IMR-90 (cell line): ENCODE measurements around the gene GABRB1. TPM values are rescaled to one million over a fixed set of nuclear protein-coding genes. Genes with fewer than 3 reads are reported as not detected.

Experiments used
- ATAC-seq: fragments of 200-7000 bp; cut with Tn5 transposase; 2 replicates; pipeline ENCODE4 v1.9.1; 2020; ENCODE audit warnings: low read depth, mild to moderate bottlenecking, moderate library complexity
- BruUV-seq: library from RNA; stranded (reverse); fragments of 400-500 nt; replicated peaks from 2 replicates; lab custom pipeline; 2021; lab: Mats Ljungman, UMichigan
- CTCF ChIA-PET: fragments of 300-600 bp; formaldehyde crosslinking; extraction: SDS; loops from one replicate; lab custom pipeline; 2021; ENCODE audit warnings: antibody characterized with exemption; lab: Yijun Ruan, JAX
- POLR2A ChIA-PET: fragments of 300-600 bp; sonication (Branson Sonifier 250); formaldehyde crosslinking; loops from one replicate; lab custom pipeline; 2022; ENCODE audit warnings: antibody characterized with exemption; ENCODE audit not compliant: unreplicated experiment; lab: Charles Lee
- DNase-seq: peaks from one replicate; pipeline ENCODE4 v3.0.0; 2013
- H2AFZ ChIP-seq: replicated peaks from 2 replicates; pipeline ENCODE3; 2013; ENCODE audit warnings: low read length, mild to moderate bottlenecking; ENCODE audit not compliant: poor library complexity
- H2AK5ac ChIP-seq: 2 replicates; pipeline ENCODE4 v1.6.1; 2013; ENCODE audit warnings: low read depth, low read length, inconsistent platforms
- H2AK9ac ChIP-seq: replicated peaks from 2 replicates; pipeline ENCODE3; 2013; ENCODE audit warnings: mild to moderate bottlenecking, low read depth, low read length, moderate library complexity; ENCODE audit not compliant: poor library complexity
- H2BK120ac ChIP-seq: 2 replicates; pipeline ENCODE4 v1.6.1; 2013; ENCODE audit warnings: low read depth, low read length, inconsistent platforms
- H2BK15ac ChIP-seq: 3 replicates; pipeline ENCODE4 v1.6.1; 2013; ENCODE audit warnings: low read depth, low read length, inconsistent platforms
- H2BK20ac ChIP-seq: 2 replicates; pipeline ENCODE4 v1.6.1; 2013; ENCODE audit warnings: low read depth, mild to moderate bottlenecking, inconsistent platforms, low read length, moderate library complexity
- H2BK5ac ChIP-seq: 2 replicates; pipeline ENCODE4 v1.6.1; 2013; ENCODE audit warnings: mild to moderate bottlenecking, low read depth, low read length, inconsistent platforms; ENCODE audit not compliant: poor library complexity, severe bottlenecking
- H3K14ac ChIP-seq: replicated peaks from 2 replicates; pipeline ENCODE4 v1.6.1; 2013; ENCODE audit warnings: low read depth, low read length, inconsistent platforms
- H3K18ac ChIP-seq: 2 replicates; pipeline ENCODE4 v1.6.1; 2013; ENCODE audit warnings: low read depth, low read length, control low read depth
- H3K23ac ChIP-seq: 2 replicates; pipeline ENCODE4 v1.6.1; 2013; ENCODE audit warnings: low read depth, low read length, inconsistent platforms
- H3K27ac ChIP-seq: 2 replicates; pipeline ENCODE4 v1.5.1; 2013; ENCODE audit warnings: mild to moderate bottlenecking, control low read depth, low read length; ENCODE audit not compliant: insufficient read depth
- H3K27me3 ChIP-seq: 2 replicates; pipeline ENCODE4 v1.6.1; 2013; ENCODE audit warnings: low read length; ENCODE audit not compliant: control insufficient read depth, insufficient read depth
- H3K36me3 ChIP-seq: 2 replicates; pipeline ENCODE4 v1.6.1; 2013; ENCODE audit warnings: low read length, mixed read lengths; ENCODE audit not compliant: control insufficient read depth, insufficient read depth
- H3K4ac ChIP-seq: 2 replicates; pipeline ENCODE4 v1.6.1; 2013; ENCODE audit warnings: low read depth, low read length, inconsistent platforms
- H3K4me1 ChIP-seq: 2 replicates; pipeline ENCODE4 v1.6.1; 2013; ENCODE audit warnings: low read length, mixed read lengths; ENCODE audit not compliant: control insufficient read depth, insufficient read depth
- H3K4me2 ChIP-seq: 2 replicates; pipeline ENCODE4 v1.6.1; 2013; ENCODE audit warnings: low read depth, mild to moderate bottlenecking, control low read depth, low read length, moderate library complexity
- H3K4me3 ChIP-seq: 2 replicates; pipeline ENCODE4 v1.5.1; 2013; ENCODE audit warnings: low read depth, mild to moderate bottlenecking, control low read depth, low read length, moderate library complexity; ENCODE audit not compliant: insufficient read depth
- H3K56ac ChIP-seq: 2 replicates; pipeline ENCODE4 v1.6.1; 2013; ENCODE audit warnings: low read length, inconsistent platforms; ENCODE audit not compliant: insufficient read depth; ENCODE audit errors: extremely low read depth
- H3K79me1 ChIP-seq, 2 experiments: 2 replicates each; pipeline ENCODE4 v1.6.1; 2013; ENCODE audit warnings: low read length in 2 of 2, inconsistent platforms in 1 of 2, low read depth in 1 of 2
- H3K9ac ChIP-seq: 2 replicates; pipeline ENCODE4 v1.6.1; 2013; ENCODE audit warnings: low read depth, low read length, control low read depth
- H3K9me1 ChIP-seq: 2 replicates; pipeline ENCODE4 v1.6.1; 2013; ENCODE audit warnings: low read length, inconsistent platforms; ENCODE audit not compliant: insufficient read depth
- H3K9me3 ChIP-seq: 2 replicates; pipeline ENCODE4 v1.6.1; 2013; ENCODE audit warnings: low read length; ENCODE audit not compliant: control insufficient read depth, insufficient read depth
- H4K20me1 ChIP-seq: 2 replicates; pipeline ENCODE4 v1.6.1; 2013; ENCODE audit warnings: low read length, inconsistent platforms; ENCODE audit not compliant: insufficient read depth
- H4K5ac ChIP-seq: 2 replicates; pipeline ENCODE4 v1.6.1; 2013; ENCODE audit warnings: mild to moderate bottlenecking, low read depth, low read length, control low read depth
- H4K8ac ChIP-seq, 2 experiments: 2 replicates each; pipeline ENCODE4 v1.6.1; 2013; ENCODE audit warnings: low read depth in 2 of 2, low read length in 2 of 2, control low read depth in 1 of 2, inconsistent platforms in 1 of 2
- H4K91ac ChIP-seq: 2 replicates; pipeline ENCODE4 v1.6.1; 2013; ENCODE audit warnings: low read depth, low read length, inconsistent platforms; ENCODE audit not compliant: insufficient read depth
- BHLHE40 ChIP-seq: fragments of 150-350 bp; IDR thresholded peaks from 2 replicates; pipeline ENCODE4 v1.6.1; 2016; ENCODE audit warnings: mild to moderate bottlenecking, low read depth, low read length
- RCOR1 ChIP-seq: IDR thresholded peaks from 2 replicates; pipeline ENCODE4 v1.6.1; 2012; ENCODE audit warnings: mild to moderate bottlenecking, low read length, improper control_type of control experiment; ENCODE audit not compliant: insufficient replicate concordance
- WGBS, 2 experiments: methylation state at CpG; one replicate each; pipeline versions ENCODE4 v1.1.5 to v1.1.7; 2013; ENCODE audit warnings: missing lambda C conversion rate in 2 of 2; ENCODE audit not compliant: insufficient read length in 1 of 2; ENCODE audit errors: extremely low coverage in 2 of 2; 5-methylcytosine and 5-hydroxymethylcytosine counted together
- dilution Hi-C: fragments of 300-500 bp; cut with HindIII; formaldehyde crosslinking; loops from one replicate; pipeline ENCODE4 v1.14.3; 2018; ENCODE audit warnings: low sequenced_read_pairs; ENCODE audit not compliant: unreplicated experiment
- in situ Hi-C: fragments of 300-500 bp; cut with MboI; formaldehyde crosslinking; loops from 3 replicates; pipeline ENCODE4 v1.14.3; 2019; ENCODE audit warnings: low sequenced_read_pairs, inconsistent platforms, mixed read lengths
- intact Hi-C: fragments of 100-400 bp; cut with micrococcal nuclease; formaldehyde crosslinking; loops from 2 replicates; pipeline ENCODE4 v1.10.0; 2022
- polyA plus RNA-seq, 3 experiments: library from polyadenylated mRNA; depleted of rRNA; stranded (reverse); fragments of >200 nt; gene quantifications; 2 replicates each; pipeline ENCODE4 v1.2.3, GENCODE V29; 2012; ENCODE audit warnings: low replicate concordance in 1 of 3
- total RNA-seq: library from RNA; depleted of rRNA; stranded (reverse); fragments of >200 nt; gene quantifications from 2 replicates; pipeline ENCODE4 v1.2.3, GENCODE V29; 2012

Gene GABRB1
- total and polyA plus RNA-seq, 2 of the 4 experiments (the other 2 are of a cell fraction): 4.7 to 16.1 TPM

DNA sequence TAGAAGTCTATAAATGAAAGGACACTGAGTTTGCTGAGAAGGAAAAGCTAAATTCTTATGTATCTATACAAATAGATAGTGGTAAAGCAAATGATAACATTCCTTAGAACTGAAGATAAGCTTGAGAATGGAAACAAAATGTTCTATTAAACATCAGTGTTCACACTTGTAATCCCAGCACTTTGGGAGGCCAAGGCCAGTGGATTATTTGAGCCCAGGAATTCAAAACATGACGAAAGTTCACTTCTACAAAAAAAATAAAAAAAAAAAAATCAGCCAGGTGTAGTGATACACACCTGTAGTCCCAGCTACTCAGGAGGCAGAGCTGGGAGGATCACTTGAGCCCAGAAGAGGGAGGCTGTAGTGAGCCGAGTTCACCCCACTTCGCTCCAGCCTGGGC, 232.4 kb downstream of the GABRB1 start:
- H2BK120ac ChIP-seq: no peak overlapping the region
- no peak overlapping the region for H2AK5ac ChIP-seq
- POLR2A ChIA-PET: no interaction called here
- no peak overlapping the region for H2BK20ac ChIP-seq
- TF ChIP-seq RCOR1 (no peak), BHLHE40 (no peak)
- ATAC-seq (no peak), DNase-seq (no peak)
- CTCF ChIA-PET: interaction anchor here (0.6 kb wide), 1 partner anchor 1160 kb away, joined by 8 read pairs; no protein-coding TSS in a partner anchor
- WGBS, 2 experiments: no CpG with 5 or more reads among the region's 3 CpGs
- intact Hi-C loops: no loop called here
- H3K27ac ChIP-seq: no peak overlapping the region
- H3K14ac ChIP-seq: no peak overlapping the region
- no peaks in the 10 kb centered on the region for H3K27me3 ChIP-seq
- H4K5ac ChIP-seq: no peak overlapping the region
- H3K9me1 ChIP-seq: no peaks in the 10 kb centered on the region
- H3K36me3 ChIP-seq: no peaks in the 10 kb centered on the region
- no peak overlapping the region for H3K56ac ChIP-seq
- no peak overlapping the region for H3K9ac ChIP-seq
- dilution Hi-C loops: no loop called here
- no peak overlapping the region for H4K8ac ChIP-seq
- no peak overlapping the region for H3K4me3 ChIP-seq
- H2AK9ac ChIP-seq: no peak overlapping the region
- no peaks in the 10 kb centered on the region for H3K9me3 ChIP-seq
- H3K4me2 ChIP-seq: no peak overlapping the region
- no peaks in the 10 kb centered on the region for H3K4me1 ChIP-seq
- H2AFZ ChIP-seq: no peak overlapping the region
- no peak overlapping the region for H4K91ac ChIP-seq
- no peak overlapping the region for H3K4ac ChIP-seq
- BruUV-seq: no TSS peak
- no peak overlapping the region for H2BK15ac ChIP-seq
- H3K79me1 ChIP-seq: no peaks in the 10 kb centered on the region
- H3K18ac ChIP-seq: no peak overlapping the region
- H2BK5ac ChIP-seq: no peak overlapping the region
- H4K20me1 ChIP-seq: no peaks in the 10 kb centered on the region
- no peak overlapping the region for H3K23ac ChIP-seq
- in situ Hi-C loops: no loop called here
